HEK293 (cell line): ENCODE data around the gene UGT1A8.

Experiments
- GLI4 ChIP-seq: fragments of 450-650 bp; formaldehyde crosslinking; IDR thresholded peaks from 2 replicates; pipeline ENCODE4 v1.5.1; 2016; ENCODE audit warnings: missing biosample characterization, missing genetic modification characterization
- MYNN ChIP-seq: fragments of 450-650 bp; formaldehyde crosslinking; IDR thresholded peaks from 2 replicates; pipeline ENCODE4 v1.5.1; 2016; ENCODE audit warnings: missing biosample characterization, missing genetic modification characterization, borderline replicate concordance
- SETDB1 ChIP-seq: IDR thresholded peaks from one replicate; pipeline ENCODE4 v1.6.1; 2017; ENCODE audit warnings: mild to moderate bottlenecking, low read length, moderate library complexity, mixed read lengths; ENCODE audit not compliant: insufficient read length
- ZEB2 ChIP-seq: fragments of 450-650 bp; formaldehyde crosslinking; IDR thresholded peaks from 2 replicates; pipeline ENCODE4 v1.5.1; 2016; ENCODE audit warnings: missing biosample characterization, missing genetic modification characterization
- ZFP3 ChIP-seq: fragments of 450-650 bp; formaldehyde crosslinking; IDR thresholded peaks from 2 replicates; pipeline ENCODE4 v1.5.1; 2016; ENCODE audit warnings: low read depth, missing biosample characterization, missing genetic modification characterization
- ZNF112 ChIP-seq: fragments of 450-650 bp; formaldehyde crosslinking; IDR thresholded peaks from 2 replicates; pipeline ENCODE4 v1.5.0; 2017; ENCODE audit warnings: missing biosample characterization, missing genetic modification characterization
- ZNF184 ChIP-seq: fragments of 450-650 bp; IDR thresholded peaks from 2 replicates; pipeline ENCODE4 v1.5.1; 2018; ENCODE audit warnings: missing biosample characterization, mild to moderate bottlenecking, missing genetic modification characterization
- ZNF37A ChIP-seq: fragments of 450-650 bp; IDR thresholded peaks from 2 replicates; pipeline ENCODE4 v1.5.1; 2018; ENCODE audit warnings: missing biosample characterization, missing genetic modification characterization
- ZNF707 ChIP-seq: fragments of 450-650 bp; formaldehyde crosslinking; IDR thresholded peaks from 2 replicates; pipeline ENCODE4 v1.5.1; 2016; ENCODE audit warnings: missing biosample characterization, missing genetic modification characterization
- ZSCAN30 ChIP-seq: fragments of 450-650 bp; IDR thresholded peaks from 2 replicates; pipeline ENCODE4 v1.5.1; 2018; ENCODE audit warnings: missing biosample characterization, mild to moderate bottlenecking, missing genetic modification characterization, moderate library complexity
- TF ChIP-seq, protein P1 (sequence below): fragments of 450-650 bp; formaldehyde crosslinking; IDR thresholded peaks from 2 replicates; pipeline ENCODE4 v1.5.1; 2016; ENCODE audit warnings: missing biosample characterization, missing genetic modification characterization
- TF ChIP-seq, protein P2 (sequence below): fragments of 450-650 bp; IDR thresholded peaks from 2 replicates; pipeline ENCODE4 v1.5.1; 2018; ENCODE audit warnings: missing biosample characterization, mild to moderate bottlenecking, missing genetic modification characterization
- TF ChIP-seq, protein P3 (sequence below): fragments of 450-650 bp; formaldehyde crosslinking; IDR thresholded peaks from 2 replicates; pipeline ENCODE4 v1.5.1; 2016; ENCODE audit warnings: missing biosample characterization, missing genetic modification characterization
- TF ChIP-seq, protein P4 (sequence below): fragments of 450-650 bp; formaldehyde crosslinking; IDR thresholded peaks from 2 replicates; pipeline ENCODE4 v1.5.1; 2016; ENCODE audit warnings: missing biosample characterization, missing genetic modification characterization

DNA sequence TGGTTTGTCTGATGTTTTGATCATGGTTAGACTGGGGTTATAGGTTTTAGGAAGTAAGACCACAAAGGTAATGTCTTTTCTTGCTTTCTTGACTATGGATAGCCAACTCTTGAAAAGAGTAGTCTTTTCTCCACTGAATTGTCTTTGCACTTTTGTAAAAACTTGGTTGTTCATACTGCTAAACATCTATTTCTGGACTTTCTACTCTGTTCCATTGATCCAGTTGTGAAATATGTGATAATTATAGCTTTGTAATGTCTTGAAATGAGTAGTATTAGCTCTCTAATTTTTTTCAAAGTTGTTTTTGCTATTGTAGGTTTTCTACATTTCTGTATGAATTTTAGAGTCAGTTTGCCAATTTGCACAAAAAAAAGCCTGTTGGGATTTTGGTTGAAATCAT lies 41.2 kb downstream of the UGT1A8 start:
- TF ChIP-seq, protein P1, sequence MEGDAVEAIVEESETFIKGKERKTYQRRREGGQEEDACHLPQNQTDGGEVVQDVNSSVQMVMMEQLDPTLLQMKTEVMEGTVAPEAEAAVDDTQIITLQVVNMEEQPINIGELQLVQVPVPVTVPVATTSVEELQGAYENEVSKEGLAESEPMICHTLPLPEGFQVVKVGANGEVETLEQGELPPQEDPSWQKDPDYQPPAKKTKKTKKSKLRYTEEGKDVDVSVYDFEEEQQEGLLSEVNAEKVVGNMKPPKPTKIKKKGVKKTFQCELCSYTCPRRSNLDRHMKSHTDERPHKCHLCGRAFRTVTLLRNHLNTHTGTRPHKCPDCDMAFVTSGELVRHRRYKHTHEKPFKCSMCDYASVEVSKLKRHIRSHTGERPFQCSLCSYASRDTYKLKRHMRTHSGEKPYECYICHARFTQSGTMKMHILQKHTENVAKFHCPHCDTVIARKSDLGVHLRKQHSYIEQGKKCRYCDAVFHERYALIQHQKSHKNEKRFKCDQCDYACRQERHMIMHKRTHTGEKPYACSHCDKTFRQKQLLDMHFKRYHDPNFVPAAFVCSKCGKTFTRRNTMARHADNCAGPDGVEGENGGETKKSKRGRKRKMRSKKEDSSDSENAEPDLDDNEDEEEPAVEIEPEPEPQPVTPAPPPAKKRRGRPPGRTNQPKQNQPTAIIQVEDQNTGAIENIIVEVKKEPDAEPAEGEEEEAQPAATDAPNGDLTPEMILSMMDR (tag by site-specific recombination), result no peak
- TF ChIP-seq ZNF184 (no peak), MYNN (tag by site-specific recombination) (no peak), ZNF112 (tag by site-specific recombination) (no peak), ZNF37A (no peak), GLI4 (tag by site-specific recombination) (no peak), SETDB1 (no peak), ZFP3 (tag by site-specific recombination) (no peak), ZSCAN30 (tag by site-specific recombination) (no peak), ZEB2 (tag by site-specific recombination) (no peak), ZNF707 (tag by site-specific recombination) (no peak)
- TF ChIP-seq, protein P2, sequence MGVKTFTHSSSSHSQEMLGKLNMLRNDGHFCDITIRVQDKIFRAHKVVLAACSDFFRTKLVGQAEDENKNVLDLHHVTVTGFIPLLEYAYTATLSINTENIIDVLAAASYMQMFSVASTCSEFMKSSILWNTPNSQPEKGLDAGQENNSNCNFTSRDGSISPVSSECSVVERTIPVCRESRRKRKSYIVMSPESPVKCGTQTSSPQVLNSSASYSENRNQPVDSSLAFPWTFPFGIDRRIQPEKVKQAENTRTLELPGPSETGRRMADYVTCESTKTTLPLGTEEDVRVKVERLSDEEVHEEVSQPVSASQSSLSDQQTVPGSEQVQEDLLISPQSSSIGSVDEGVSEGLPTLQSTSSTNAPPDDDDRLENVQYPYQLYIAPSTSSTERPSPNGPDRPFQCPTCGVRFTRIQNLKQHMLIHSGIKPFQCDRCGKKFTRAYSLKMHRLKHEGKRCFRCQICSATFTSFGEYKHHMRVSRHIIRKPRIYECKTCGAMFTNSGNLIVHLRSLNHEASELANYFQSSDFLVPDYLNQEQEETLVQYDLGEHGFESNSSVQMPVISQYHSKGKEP (tag by site-specific recombination), result no peak
- TF ChIP-seq, protein P3, sequence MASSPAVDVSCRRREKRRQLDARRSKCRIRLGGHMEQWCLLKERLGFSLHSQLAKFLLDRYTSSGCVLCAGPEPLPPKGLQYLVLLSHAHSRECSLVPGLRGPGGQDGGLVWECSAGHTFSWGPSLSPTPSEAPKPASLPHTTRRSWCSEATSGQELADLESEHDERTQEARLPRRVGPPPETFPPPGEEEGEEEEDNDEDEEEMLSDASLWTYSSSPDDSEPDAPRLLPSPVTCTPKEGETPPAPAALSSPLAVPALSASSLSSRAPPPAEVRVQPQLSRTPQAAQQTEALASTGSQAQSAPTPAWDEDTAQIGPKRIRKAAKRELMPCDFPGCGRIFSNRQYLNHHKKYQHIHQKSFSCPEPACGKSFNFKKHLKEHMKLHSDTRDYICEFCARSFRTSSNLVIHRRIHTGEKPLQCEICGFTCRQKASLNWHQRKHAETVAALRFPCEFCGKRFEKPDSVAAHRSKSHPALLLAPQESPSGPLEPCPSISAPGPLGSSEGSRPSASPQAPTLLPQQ (tag by site-specific recombination), result no peak
- TF ChIP-seq, protein P4, sequence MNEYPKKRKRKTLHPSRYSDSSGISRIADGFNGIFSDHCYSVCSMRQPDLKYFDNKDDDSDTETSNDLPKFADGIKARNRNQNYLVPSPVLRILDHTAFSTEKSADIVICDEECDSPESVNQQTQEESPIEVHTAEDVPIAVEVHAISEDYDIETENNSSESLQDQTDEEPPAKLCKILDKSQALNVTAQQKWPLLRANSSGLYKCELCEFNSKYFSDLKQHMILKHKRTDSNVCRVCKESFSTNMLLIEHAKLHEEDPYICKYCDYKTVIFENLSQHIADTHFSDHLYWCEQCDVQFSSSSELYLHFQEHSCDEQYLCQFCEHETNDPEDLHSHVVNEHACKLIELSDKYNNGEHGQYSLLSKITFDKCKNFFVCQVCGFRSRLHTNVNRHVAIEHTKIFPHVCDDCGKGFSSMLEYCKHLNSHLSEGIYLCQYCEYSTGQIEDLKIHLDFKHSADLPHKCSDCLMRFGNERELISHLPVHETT, result no peak
